PFSK-1 (cell line): Measurements from ENCODE around the gene IDH3B.

ENCODE experiments used
- POLR2AphosphoS5 ChIP-seq: IDR thresholded peaks from 2 replicates; pipeline ENCODE4 v1.6.1; 2012; ENCODE audit warnings: low read depth, mild to moderate bottlenecking, control low read depth, low read length, moderate library complexity
- TAF1 ChIP-seq: IDR thresholded peaks from 2 replicates; pipeline ENCODE4 v1.6.1; 2012; ENCODE audit warnings: low read length, control low read depth, borderline replicate concordance; ENCODE audit not compliant: insufficient read depth

GRCh38 chr20:2705931-2706645 is 42.1 kb upstream of the IDH3B start:
- no peak for TF ChIP-seq POLR2AphosphoS5
- no peak for TF ChIP-seq TAF1
